GM12891 (cell line): ENCODE results near the gene AKAP14.
A peak's percentile ranks its signal among the peaks of the same experiment; 100 is the strongest.
"Not testable (repeated sequence)": the region's sequence is repeated elsewhere in the genome, so short reads cannot be mapped to it uniquely, and the experiment has no call there.

ENCODE experiments used
- DNase-seq: peaks from one replicate; pipeline ENCODE4 v3.0.0; 2011; ENCODE audit warnings: low spot score; ENCODE audit not compliant: insufficient read length
- FAIRE-seq: peaks from 2 replicates; lab custom pipeline; 2011; peaks lifted over from hg19 to GRCh38; lab: Jason Lieb, UNC
- PAX5 ChIP-seq: IDR thresholded peaks from 2 replicates; pipeline ENCODE4 v1.6.1; 2011; ENCODE audit warnings: low read length, moderate library complexity, mild to moderate bottlenecking; ENCODE audit not compliant: insufficient read depth, severe bottlenecking
- POLR2A ChIP-seq: IDR thresholded peaks from 2 replicates; pipeline ENCODE4 v1.6.1; 2011; ENCODE audit warnings: low read depth, low read length, control low read depth
- POLR2AphosphoS5 ChIP-seq: IDR thresholded peaks from 2 replicates; pipeline ENCODE4 v1.6.1; 2011; ENCODE audit warnings: low read depth, low read length, control low read depth
- POU2F2 ChIP-seq: IDR thresholded peaks from 2 replicates; pipeline ENCODE4 v1.6.1; 2011; ENCODE audit warnings: low read depth, mild to moderate bottlenecking, control low read depth, low read length, moderate library complexity
- SPI1 ChIP-seq: IDR thresholded peaks from 2 replicates; pipeline ENCODE4 v1.6.1; 2011; ENCODE audit warnings: low read depth, low read length, control low read depth
- TAF1 ChIP-seq: IDR thresholded peaks from 2 replicates; pipeline ENCODE4 v1.6.1; 2011; ENCODE audit warnings: low read depth, low read length, control low read depth

Gene AKAP14

DNA sequence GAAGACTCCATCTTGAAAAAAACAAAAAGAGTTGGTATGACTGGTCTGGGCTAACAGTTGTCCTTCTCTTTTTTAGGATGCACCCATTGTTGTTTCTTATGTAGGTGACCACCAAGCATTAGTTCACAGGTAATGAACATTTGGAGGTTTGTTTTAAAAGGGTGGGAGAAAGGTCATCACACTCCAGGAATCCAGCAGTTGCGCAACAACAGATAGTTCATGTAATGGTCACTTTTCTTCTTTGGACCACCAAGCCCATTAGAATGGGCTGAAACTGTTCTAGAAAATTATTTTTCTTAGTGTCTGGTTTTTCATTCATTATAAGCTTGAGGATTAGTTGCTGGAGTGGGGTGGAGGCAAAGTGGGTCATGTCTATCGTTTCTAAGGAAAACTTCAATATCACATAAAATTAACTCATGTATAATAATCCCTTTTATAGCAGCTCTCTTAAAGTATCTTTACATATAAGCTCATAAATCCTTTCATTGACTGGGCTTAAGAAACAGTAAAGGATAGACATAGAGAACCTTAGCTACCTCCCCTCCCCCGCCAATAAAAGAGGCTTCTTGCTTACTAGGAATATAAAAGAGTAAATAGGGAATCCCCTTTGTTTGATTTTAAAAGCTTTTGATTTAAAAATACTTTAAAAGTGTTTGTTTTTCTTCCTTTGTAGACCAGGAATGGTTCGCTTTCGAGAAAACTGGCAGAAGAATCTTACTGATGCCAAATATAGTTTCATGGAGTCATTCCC lies 24.3 kb downstream of the AKAP14 start:
- TF ChIP-seq SPI1 (no peak), POU2F2 (no peak), POLR2AphosphoS5 (no peak), TAF1 (no peak), PAX5 (no peak), POLR2A (no peak)
- FAIRE-seq, result no peak

DNA sequence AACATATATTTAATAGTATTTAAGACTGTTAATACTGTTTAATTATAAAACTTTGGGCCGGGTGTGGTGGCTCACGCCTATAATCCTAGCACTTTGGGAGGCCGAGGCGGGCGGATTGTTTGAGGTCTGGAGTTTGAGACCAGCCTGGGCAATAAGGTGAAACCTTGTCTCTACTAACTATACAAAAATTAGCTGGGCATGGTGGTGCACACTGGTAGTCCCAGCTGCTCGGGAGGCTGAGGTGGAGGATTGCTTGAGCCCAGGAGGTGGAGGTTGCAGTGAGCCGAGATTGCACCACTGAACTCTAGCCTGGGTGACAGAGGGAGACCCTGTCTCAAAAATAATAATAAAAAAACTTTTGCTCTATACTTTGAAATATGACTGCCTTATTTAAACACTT lies 26.7 kb downstream of the AKAP14 start:
- not testable (repeated sequence) for FAIRE-seq

More for the DNA sequence above, 24.3 kb downstream of the AKAP14 start:
- DNase-seq, result no peak

DNA sequence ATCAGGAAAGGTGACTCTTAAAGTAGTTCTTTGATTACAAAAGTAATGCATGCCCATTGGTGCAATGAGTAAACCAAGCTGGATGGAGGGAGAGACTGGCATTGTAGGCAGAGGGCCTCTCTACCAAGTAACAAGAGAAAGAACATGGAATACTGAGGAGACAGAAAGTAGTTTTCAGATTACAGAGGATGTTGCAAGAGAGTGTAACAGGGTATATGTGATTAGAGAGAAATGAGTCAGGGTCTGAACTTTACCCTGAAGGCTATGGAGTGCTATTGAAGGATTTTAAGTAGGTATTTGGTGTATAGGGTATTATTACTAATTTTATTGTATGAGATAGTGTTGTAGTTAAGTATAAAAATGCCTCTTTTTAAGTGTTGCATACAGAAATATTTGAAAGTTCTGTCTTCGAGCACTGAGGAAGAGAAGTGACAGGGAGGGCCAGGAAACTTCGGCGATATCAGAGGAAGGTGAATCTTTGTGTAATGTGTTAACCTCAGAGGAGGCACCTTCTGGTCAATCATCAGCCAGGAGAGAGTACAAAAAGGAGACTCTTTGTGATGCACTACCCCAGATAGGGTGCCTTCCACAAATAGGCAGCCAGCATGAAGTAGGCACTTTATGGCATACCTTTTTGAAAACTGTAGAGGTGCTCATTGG lies 39.7 kb downstream of the AKAP14 start:
- no peak for FAIRE-seq

More for the DNA sequence above, 26.7 kb downstream of the AKAP14 start:
- not testable (repeated sequence) for DNase-seq

GRCh38 chrX:119941336-119941735 lies 45.6 kb downstream of the AKAP14 start:
- TF ChIP-seq SPI1 (no peak), TAF1 (no peak), POLR2AphosphoS5 (no peak), PAX5 (no peak)
- FAIRE-seq (no peak), DNase-seq (no peak)

More for the DNA sequence above, 39.7 kb downstream of the AKAP14 start:
- no peak for TF ChIP-seq POLR2AphosphoS5
- TF ChIP-seq TAF1, result no peak
- no peak for TF ChIP-seq SPI1
- no peak for TF ChIP-seq POLR2A
- no peak for TF ChIP-seq PAX5
- no peak for TF ChIP-seq POU2F2
- no peak for DNase-seq

GRCh38 chrX:119942173-119942819 lies 46.6 kb downstream of the AKAP14 start:
- TF ChIP-seq SPI1 (no peak), POLR2A (no peak), TAF1 (no peak), POLR2AphosphoS5 (no peak), PAX5 (no peak), POU2F2 (no peak)
- DNase-seq (no peak), FAIRE-seq (no peak)

- DNase-seq (no peak), FAIRE-seq (no peak)
- TF ChIP-seq POU2F2 (no peak), PAX5 (no peak), POLR2A (no peak), TAF1 (no peak), SPI1 (no peak), POLR2AphosphoS5 (no peak)
These were observed 47.1 kb downstream of the AKAP14 start for GRCh38 chrX:119942831-119943184.

DNA sequence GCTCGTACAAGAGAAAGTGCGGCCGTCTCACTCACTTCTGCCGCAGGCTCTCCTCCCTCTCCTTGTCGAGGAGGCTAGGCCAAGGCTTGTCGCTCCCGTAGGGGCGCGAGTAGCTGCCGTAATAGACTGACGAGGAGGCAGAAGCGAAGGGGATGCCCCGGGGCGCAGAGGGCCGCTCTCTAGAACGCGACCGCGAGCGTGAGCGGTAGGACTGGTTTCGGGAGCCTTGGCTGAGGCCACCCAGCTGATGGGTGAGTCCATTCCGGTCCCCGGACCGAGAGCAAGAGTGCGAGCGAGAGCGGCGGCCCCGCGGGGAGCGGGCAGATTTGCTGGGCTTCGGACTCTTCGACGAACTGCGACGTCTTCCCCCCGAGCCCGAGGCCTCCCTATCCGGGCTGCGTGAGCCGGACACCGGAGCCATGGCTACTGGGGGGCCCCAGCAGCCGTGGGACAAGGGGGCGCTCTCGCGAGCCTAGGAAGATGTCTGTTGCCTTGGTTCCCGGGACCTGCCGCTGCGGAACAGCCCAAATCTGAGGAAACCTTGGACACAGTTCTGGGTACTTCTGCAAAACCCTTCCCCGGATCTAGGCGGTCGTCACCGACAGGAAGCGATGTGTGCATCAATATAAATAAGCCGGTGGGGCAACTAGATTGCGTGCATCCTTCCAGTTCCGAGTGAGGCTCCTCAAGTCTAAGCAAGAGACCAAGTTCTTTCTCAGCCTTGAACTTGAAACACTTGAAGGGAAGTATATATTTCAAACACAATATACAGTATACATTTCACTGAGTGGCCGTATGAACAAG lies 47.7 kb downstream of the AKAP14 start, which contains the start of gene NKAP:
Gene NKAP (minus strand): TSS at position 567 of the 804 bp plus-strand sequence. CDS start 146 bp downstream, at position 421.
- DNase-seq (peak; percentile 44), FAIRE-seq (peak; percentile 95)
- peak; percentile 12; the same call in 1 of the 2 replicates for TF ChIP-seq SPI1
- no peak for TF ChIP-seq POU2F2
- TF ChIP-seq POLR2AphosphoS5, result peak; percentile 55
- peak; percentile 43; the same call in 1 of the 2 replicates for TF ChIP-seq TAF1
- TF ChIP-seq PAX5, result no peak
- TF ChIP-seq POLR2A, result peak; percentile 51; the same call in 1 of the 2 replicates

GRCh38 chrX:119945481-119945880 lies 49.8 kb downstream of the AKAP14 start:
- TF ChIP-seq POU2F2, result no peak
- TF ChIP-seq POLR2A, result no peak
- TF ChIP-seq PAX5, result no peak
- TF ChIP-seq TAF1, result no peak
- TF ChIP-seq SPI1, result no peak
- no peak for TF ChIP-seq POLR2AphosphoS5
- no peak for FAIRE-seq
- DNase-seq, result no peak

DNA sequence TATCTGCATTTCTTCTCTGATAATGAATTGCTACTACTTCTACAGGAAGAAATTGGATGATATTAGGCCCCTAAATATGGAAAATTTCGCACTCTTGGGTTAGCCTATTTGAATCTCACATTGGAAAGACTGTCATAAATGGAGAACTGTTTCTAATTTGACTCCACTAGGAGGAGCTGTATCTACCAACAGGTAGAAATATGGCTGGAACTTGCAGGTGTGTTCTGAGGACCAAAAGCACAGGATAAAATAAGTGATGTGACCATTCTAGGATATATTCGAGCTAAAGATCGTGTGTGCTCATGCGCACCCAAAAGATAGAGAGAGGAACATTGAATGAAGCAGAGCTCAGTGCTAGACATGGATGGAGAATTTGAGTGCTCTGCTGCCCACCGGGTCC lies 52.7 kb downstream of the AKAP14 start:
- no peak for TF ChIP-seq POLR2AphosphoS5
- TF ChIP-seq SPI1, result no peak
- TF ChIP-seq PAX5, result no peak
- TF ChIP-seq POLR2A, result no peak
- no peak for TF ChIP-seq TAF1
- TF ChIP-seq POU2F2, result no peak
- no peak for DNase-seq
- FAIRE-seq, result no peak
